Prostate gland (tissue), 2 donors: ENCODE measurements around the gene FOXL1. TPM values are rescaled to one million over a fixed set of nuclear protein-coding genes. Genes with fewer than 3 reads are reported as not detected.

ENCODE experiments used
- DNase-seq: peaks from one replicate; pipeline ENCODE4 v3.0.0-alpha.2; 2019; ENCODE audit warnings: low spot score
- H3K27ac ChIP-seq, 2 donors: fragments of 200-600 bp; sonication (generic); 2 replicates each; pipeline ENCODE4 v1.5.1; 2017 to 2019
- H3K27me3 ChIP-seq: fragments of 200-600 bp; sonication (generic); replicated peaks from 2 replicates; pipeline ENCODE4 v1.5.1; 2019; ENCODE audit not compliant: insufficient read depth
- H3K36me3 ChIP-seq, 2 donors: fragments of 200-600 bp; sonication (generic); 1 replicate in 1 of 2; 2 replicates in 1 of 2; pipeline versions ENCODE4 v1.5.1 to v1.8.1; 2017 to 2019
- H3K4me1 ChIP-seq: fragments of 200-600 bp; sonication (generic); replicated peaks from 2 replicates; pipeline ENCODE4 v1.5.1; 2019
- H3K4me3 ChIP-seq, 2 donors: fragments of 200-600 bp; sonication (generic); 2 replicates each; pipeline ENCODE4 v1.5.1; 2017 to 2019
- H3K9me3 ChIP-seq: fragments of 200-600 bp; sonication (generic); 2 replicates; pipeline ENCODE4 v1.5.1; 2017
- POLR2A ChIP-seq: fragments of 450-650 bp; IDR thresholded peaks from one replicate; pipeline ENCODE4 v1.6.1; 2016; ENCODE audit warnings: antibody characterized with exemption, mild to moderate bottlenecking
- POLR2AphosphoS5 ChIP-seq: sonication (generic); formaldehyde crosslinking; IDR thresholded peaks from one replicate; pipeline ENCODE4 v1.6.1; 2017; ENCODE audit warnings: antibody characterized with exemption
- WGBS: methylation state at CpG from one replicate; pipeline ENCODE4 v1.1.5; 2018; 5-methylcytosine and 5-hydroxymethylcytosine counted together
- intact Hi-C: fragments of 100-400 bp; cut with DNase I; formaldehyde crosslinking; loops from one replicate; pipeline ENCODE4 v1.14.2; 2022
- total RNA-seq, 2 donors: library from RNA; depleted of rRNA; stranded (reverse); fragments of >200 nt; gene quantifications; one replicate each; pipeline ENCODE4 v1.1.0, GENCODE V29; 2016
- TF ChIP-seq, protein P1 (sequence below), 4 experiments: fragments of 200-600 bp in 2 of 4; fragments of 450-650 bp in 2 of 4; sonication (generic) in 2 of 4; IDR thresholded peaks; 1 replicate in 3 of 4; 2 replicates in 1 of 4; pipeline ENCODE4 v1.5.1; 2016 to 2019; ENCODE audit warnings: antibody characterized with exemption in 4 of 4, mild to moderate bottlenecking in 2 of 4, moderate library complexity in 2 of 4

FOXL1 gene
- total RNA-seq, 2 donors from 2014 or later = 0.87 to 8.6 TPM

- Histone ChIP-seq H3K27ac (no peak overlapping the region), H3K9me3 (no peaks in the 10 kb centered on the region), H3K4me3 (no peak overlapping the region), H3K4me1 (peaks cover 6% of the 10 kb centered on the region), H3K36me3 (peaks cover 9 to 35% of the 10 kb centered on the region in 2 donors), H3K27me3 (no peaks in the 10 kb centered on the region)
- intact Hi-C loops = no loop called here
- 91% methylated on average over 11 of the region's 11 CpGs for WGBS
- TF ChIP-seq POLR2AphosphoS5 (no peak), POLR2A (no peak)
- TF ChIP-seq, protein P1, sequence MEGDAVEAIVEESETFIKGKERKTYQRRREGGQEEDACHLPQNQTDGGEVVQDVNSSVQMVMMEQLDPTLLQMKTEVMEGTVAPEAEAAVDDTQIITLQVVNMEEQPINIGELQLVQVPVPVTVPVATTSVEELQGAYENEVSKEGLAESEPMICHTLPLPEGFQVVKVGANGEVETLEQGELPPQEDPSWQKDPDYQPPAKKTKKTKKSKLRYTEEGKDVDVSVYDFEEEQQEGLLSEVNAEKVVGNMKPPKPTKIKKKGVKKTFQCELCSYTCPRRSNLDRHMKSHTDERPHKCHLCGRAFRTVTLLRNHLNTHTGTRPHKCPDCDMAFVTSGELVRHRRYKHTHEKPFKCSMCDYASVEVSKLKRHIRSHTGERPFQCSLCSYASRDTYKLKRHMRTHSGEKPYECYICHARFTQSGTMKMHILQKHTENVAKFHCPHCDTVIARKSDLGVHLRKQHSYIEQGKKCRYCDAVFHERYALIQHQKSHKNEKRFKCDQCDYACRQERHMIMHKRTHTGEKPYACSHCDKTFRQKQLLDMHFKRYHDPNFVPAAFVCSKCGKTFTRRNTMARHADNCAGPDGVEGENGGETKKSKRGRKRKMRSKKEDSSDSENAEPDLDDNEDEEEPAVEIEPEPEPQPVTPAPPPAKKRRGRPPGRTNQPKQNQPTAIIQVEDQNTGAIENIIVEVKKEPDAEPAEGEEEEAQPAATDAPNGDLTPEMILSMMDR (IDR thresholded peaks at IDR 0.05) = no peak
- DNase-seq = no peak
Measured at GRCh38 chr16:86541560-86541959, 36.8 kb upstream of the FOXL1 start.

- no peak for DNase-seq
- Histone ChIP-seq H3K9me3 (no peaks in the 10 kb centered on the region), H3K4me3 (no peak overlapping the region), H3K36me3 (peaks cover 9 to 30% of the 10 kb centered on the region in 2 donors), H3K27ac (no peak overlapping the region), H3K4me1 (peaks cover 13% of the 10 kb centered on the region), H3K27me3 (no peaks in the 10 kb centered on the region)
- TF ChIP-seq, protein P1 (IDR thresholded peaks at IDR 0.05) = no peak
- TF ChIP-seq POLR2A (no peak), POLR2AphosphoS5 (no peak)
- 93% methylated on average over 21 of the region's 21 CpGs for WGBS
- intact Hi-C loops = no loop called here
Measured at GRCh38 chr16:86542756-86543750, 35.3 kb upstream of the FOXL1 start.

GRCh38 chr16:86545481-86545880, 32.9 kb upstream of the FOXL1 start:
- H3K4me1 ChIP-seq = peaks cover 13% of the 10 kb centered on the region
- H3K9me3 ChIP-seq = no peaks in the 10 kb centered on the region
- H3K4me3 ChIP-seq = no peak overlapping the region
- peaks cover 5 to 14% of the 10 kb centered on the region in 2 donors for H3K36me3 ChIP-seq
- TF ChIP-seq POLR2A (no peak), POLR2AphosphoS5 (no peak)
- TF ChIP-seq, protein P1 (IDR thresholded peaks at IDR 0.05) = no peak
- intact Hi-C loops = no loop called here
- H3K27ac ChIP-seq = peak overlapping the region; percentile 50 to 64
- no peak for DNase-seq
- no peaks in the 10 kb centered on the region for H3K27me3 ChIP-seq
- 77% methylated on average over 12 of the region's 12 CpGs for WGBS

DNA sequence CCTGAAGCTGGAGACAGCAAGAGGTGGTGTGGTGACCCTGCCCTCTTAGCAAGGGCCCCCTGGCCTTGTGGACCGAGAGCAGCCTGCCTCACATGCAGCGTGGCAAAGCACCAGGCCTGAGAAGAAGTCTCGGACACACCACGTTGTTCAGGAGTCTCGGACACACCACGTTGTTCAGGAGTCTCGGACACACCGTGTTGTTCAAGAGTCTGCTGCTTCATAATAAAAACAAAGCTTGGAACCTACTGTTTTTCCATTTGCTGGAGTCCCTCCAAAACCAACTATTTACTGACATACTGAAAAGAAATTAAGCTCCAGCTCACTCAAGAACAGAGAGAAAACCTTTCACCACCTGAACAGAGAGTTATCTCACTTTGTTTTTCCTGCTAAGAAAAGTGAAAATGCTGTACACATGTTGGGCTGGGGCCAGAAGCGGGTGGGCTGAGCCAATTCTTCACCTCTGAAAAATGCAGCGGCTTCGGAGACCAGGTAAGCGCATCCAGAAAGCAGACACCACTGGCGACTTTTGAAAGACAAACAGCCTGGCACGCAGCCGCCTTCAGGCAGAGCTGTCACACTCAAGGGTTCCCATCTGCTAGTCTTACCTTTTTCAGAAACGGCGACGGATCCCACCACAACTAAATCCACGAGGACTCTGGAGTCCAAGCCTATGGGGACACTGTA, 32.3 kb upstream of the FOXL1 start:
- Histone ChIP-seq H3K27me3 (no peaks in the 10 kb centered on the region), H3K4me3 (peak overlapping the region in 1 of 2 donors; percentile 3), H3K9me3 (no peaks in the 10 kb centered on the region), H3K4me1 (peaks cover 13% of the 10 kb centered on the region), H3K27ac (peak overlapping the region; percentile 50 to 64), H3K36me3 (peaks cover 5 to 10% of the 10 kb centered on the region in 2 donors)
- WGBS = 45% methylated on average over 19 of the region's 19 CpGs
- TF ChIP-seq POLR2A = no peak
- TF ChIP-seq POLR2AphosphoS5 = peak; percentile 55
- intact Hi-C loops = no loop called here
- DNase-seq = peak; percentile 30

DNA sequence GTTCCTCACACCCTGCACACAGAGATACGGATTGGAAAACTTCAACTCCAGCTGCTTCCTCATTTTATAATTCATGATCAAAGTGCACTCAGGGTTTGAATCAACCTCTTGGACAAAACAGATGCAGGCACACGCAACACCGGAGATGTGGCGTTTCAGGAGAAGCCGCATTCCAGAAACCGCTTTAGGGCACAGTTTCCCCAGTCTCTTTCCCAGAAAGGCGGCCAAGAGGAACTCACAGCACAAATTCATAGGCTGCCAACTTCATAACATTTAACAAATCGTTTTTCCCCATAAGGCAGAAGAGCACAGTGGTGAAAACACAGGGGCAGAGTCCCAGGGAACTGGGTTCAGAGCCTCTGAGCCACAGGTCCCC, 31.7 kb upstream of the FOXL1 start:
- H3K4me3 ChIP-seq = peak overlapping the region in 1 of 2 donors; percentile 3
- H3K4me1 ChIP-seq = peaks cover 13% of the 10 kb centered on the region
- no peaks in the 10 kb centered on the region for H3K9me3 ChIP-seq
- peak overlapping the region; percentile 50 to 64 for H3K27ac ChIP-seq
- peaks cover 1 to 6% of the 10 kb centered on the region in 2 donors for H3K36me3 ChIP-seq
- intact Hi-C loops = no loop called here
- WGBS = 65% methylated on average over 8 of the region's 8 CpGs
- TF ChIP-seq, protein P1 (IDR thresholded peaks at IDR 0.05) = no peak
- no peak for TF ChIP-seq POLR2A
- peak; percentile 37 for TF ChIP-seq POLR2AphosphoS5
- H3K27me3 ChIP-seq = no peaks in the 10 kb centered on the region
- DNase-seq = peak; percentile 43
